ENCODE measurements around the gene TSC22D4. TPM values are rescaled to one million over a fixed set of nuclear protein-coding genes. Genes with fewer than 3 reads are reported as not detected.

Gene TSC22D4
- polyA plus RNA-seq, 1 donor from 2014 or later, result 2.1 TPM

DNA sequence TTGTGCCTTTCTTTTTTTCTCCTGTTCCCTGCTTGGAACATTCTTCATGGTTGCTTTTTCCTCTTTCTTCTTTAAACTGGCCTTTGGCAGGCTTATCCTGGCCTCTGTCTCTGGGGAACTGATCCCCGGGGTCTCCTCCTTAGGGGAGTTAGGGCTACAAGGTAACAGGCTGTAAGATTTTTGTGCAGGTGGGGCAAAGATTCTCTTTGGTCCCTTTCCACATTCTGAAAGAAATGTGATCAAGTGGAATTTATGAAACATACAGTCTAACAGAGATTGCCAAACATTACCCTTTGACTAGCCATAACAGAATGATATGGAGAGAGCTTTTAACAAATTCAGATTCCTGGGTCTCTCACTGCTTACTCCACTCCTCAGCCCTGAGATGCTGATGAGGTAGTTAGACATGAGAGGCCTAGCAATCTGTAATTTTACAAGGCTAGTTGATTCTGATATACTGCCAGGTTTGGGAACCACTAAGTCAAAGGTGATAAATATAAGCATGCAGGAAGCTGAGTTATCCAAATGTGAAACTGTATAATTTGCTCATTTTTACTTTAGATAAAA is 59.3 kb downstream of the TSC22D4 start:
- Histone ChIP-seq H2AFZ (ENCODE audit: low read depth, low read length) (no peak overlapping the region), H3K4me2 (ENCODE audit: low read length) (no peak overlapping the region), H3K9me2 (ENCODE audit: insufficient read depth, low read length) (no peaks in the 10 kb centered on the region), H3F3A (ENCODE audit: insufficient read depth, low read length, poor library complexity, severe bottlenecking) (no peaks in the 10 kb centered on the region), H3K79me2 (replicated peaks; ENCODE audit: insufficient read depth, low read length) (no peaks in the 10 kb centered on the region), H3K27me3 (ENCODE audit: insufficient read depth, low read depth, low read length) (no peaks in the 10 kb centered on the region), H3K4me3 (ENCODE audit: low read length) (no peak overlapping the region), H3K9ac (ENCODE audit: low read length) (no peak overlapping the region), H3K36me3 (ENCODE audit: insufficient read depth, low read length) (no peaks in the 10 kb centered on the region), H4K20me1 (ENCODE audit: insufficient read depth) (no peaks in the 10 kb centered on the region), H3K9me3 (ENCODE audit: low read length) (no peaks in the 10 kb centered on the region), H3K27ac (ENCODE audit: low read length) (no peak overlapping the region)
- no peak for TF ChIP-seq POLR2AphosphoS5 (IDR thresholded peaks at IDR 0.05)
- no peak for TF ChIP-seq SMC3 (conservative IDR thresholded peaks at IDR 0.05; ENCODE audit: poor library complexity)
- no peak for TF ChIP-seq CTCF (IDR thresholded peaks at IDR 0.05; ENCODE audit: poor library complexity, severe bottlenecking)
- no peak for TF ChIP-seq RAD21 (conservative IDR thresholded peaks at IDR 0.05)
- no peak for TF ChIP-seq TAF1 (IDR thresholded peaks at IDR 0.05; ENCODE audit: low read depth)
- no peak for TF ChIP-seq REST (IDR thresholded peaks at IDR 0.05; ENCODE audit: borderline replicate concordance)

DNA sequence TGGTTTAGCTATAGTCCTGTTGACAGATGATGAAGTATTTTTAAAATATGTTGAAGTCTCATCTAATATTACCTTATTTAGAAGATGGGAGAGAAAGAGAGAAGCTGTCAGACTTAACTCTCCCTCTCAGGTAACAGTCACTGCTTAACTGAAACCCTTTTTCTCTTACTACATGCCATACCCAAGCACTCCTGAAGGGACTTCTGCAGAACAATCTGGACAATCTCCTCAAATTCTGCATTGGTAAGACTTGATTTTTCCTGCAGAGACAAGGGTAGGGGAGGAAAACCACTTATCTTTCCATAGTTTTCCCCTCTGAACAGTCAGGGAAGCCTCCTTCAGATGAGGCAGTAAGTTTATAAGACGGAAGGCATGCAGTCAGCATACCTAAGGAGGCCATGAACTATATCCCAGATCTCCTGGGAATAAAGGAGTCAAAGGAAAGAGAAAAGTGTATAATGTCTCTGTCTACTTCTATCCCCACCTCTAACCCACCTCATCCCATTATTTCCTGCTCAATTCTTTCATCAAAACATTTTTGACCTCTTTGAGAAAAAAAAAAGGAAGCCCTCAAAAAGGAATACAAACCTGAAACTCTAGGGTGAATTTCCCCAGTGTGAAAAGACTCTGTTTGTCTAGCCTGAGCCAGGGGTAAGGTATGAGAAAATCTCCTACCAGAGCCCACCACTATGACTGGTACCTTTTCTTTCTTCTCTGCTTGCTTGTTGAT is 59.9 kb downstream of the TSC22D4 start:
- Histone ChIP-seq H3K27me3 (ENCODE audit: insufficient read depth, low read depth, low read length) (no peaks in the 10 kb centered on the region), H3K9me3 (ENCODE audit: low read length) (no peaks in the 10 kb centered on the region), H3K4me2 (ENCODE audit: low read length) (no peak overlapping the region), H3K9me2 (ENCODE audit: insufficient read depth, low read length) (no peaks in the 10 kb centered on the region), H3K9ac (ENCODE audit: low read length) (no peak overlapping the region), H3F3A (ENCODE audit: insufficient read depth, low read length, poor library complexity, severe bottlenecking) (no peaks in the 10 kb centered on the region), H4K20me1 (ENCODE audit: insufficient read depth) (no peaks in the 10 kb centered on the region), H3K4me3 (ENCODE audit: low read length) (no peak overlapping the region), H2AFZ (ENCODE audit: low read depth, low read length) (no peak overlapping the region), H3K27ac (ENCODE audit: low read length) (no peak overlapping the region), H3K79me2 (replicated peaks; ENCODE audit: insufficient read depth, low read length) (no peaks in the 10 kb centered on the region), H3K36me3 (ENCODE audit: insufficient read depth, low read length) (no peaks in the 10 kb centered on the region)
- no peak for TF ChIP-seq EZH2 (IDR thresholded peaks at IDR 0.05; ENCODE audit: borderline replicate concordance, insufficient read depth, low read length, poor library complexity, severe bottlenecking)
- TF ChIP-seq SMC3 (conservative IDR thresholded peaks at IDR 0.05; ENCODE audit: poor library complexity), result no peak
- TF ChIP-seq MXI1 (conservative IDR thresholded peaks at IDR 0.05; ENCODE audit: poor library complexity, severe bottlenecking), result no peak
- no peak for TF ChIP-seq TAF1 (IDR thresholded peaks at IDR 0.05; ENCODE audit: low read depth)
- no peak for TF ChIP-seq POLR2AphosphoS5 (IDR thresholded peaks at IDR 0.05)
- no peak for TF ChIP-seq RAD21 (conservative IDR thresholded peaks at IDR 0.05)
- TF ChIP-seq REST (IDR thresholded peaks at IDR 0.05; ENCODE audit: borderline replicate concordance), result no peak
- TF ChIP-seq EP300 (conservative IDR thresholded peaks at IDR 0.05; ENCODE audit: poor library complexity, severe bottlenecking), result no peak
- TF ChIP-seq CTCF (IDR thresholded peaks at IDR 0.05; ENCODE audit: poor library complexity, severe bottlenecking), result no peak
